Astrocyte (in vitro differentiated cells and primary cell): ENCODE results near the gene CHST11.

Source experiments
- EZH2 ChIP-seq: IDR thresholded peaks from 2 replicates; pipeline ENCODE4 v1.6.1; 2012; ENCODE audit warnings: mild to moderate bottlenecking, low read length, inconsistent platforms; ENCODE audit not compliant: insufficient read depth
- TF ChIP-seq, protein P1 (sequence below): IDR thresholded peaks from 2 replicates; pipeline ENCODE4 v1.5.1; 2011; ENCODE audit warnings: low read depth, mild to moderate bottlenecking, inconsistent platforms, low read length, moderate library complexity; ENCODE audit not compliant: insufficient read depth

DNA sequence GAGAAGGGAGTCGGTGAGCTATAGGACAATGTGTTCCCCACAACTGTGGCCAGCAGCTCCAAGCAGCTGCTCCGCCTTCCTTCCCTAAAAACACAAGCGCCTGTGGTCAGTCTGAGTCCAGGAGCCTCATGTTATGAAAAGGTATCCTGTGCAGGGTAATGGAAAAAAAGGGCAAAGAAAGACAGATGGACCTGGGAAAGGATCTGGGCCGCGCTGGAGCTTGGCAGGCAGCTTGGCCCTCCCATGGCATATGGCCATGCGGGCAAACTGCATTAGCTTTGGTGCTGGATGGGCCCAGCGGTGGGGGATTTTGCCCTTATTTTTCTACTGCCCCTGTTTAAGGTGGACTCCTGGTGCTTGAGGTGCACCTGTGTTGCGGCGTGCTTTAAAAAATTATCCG, 23.7 kb upstream of the CHST11 start:
- TF ChIP-seq, protein P1, sequence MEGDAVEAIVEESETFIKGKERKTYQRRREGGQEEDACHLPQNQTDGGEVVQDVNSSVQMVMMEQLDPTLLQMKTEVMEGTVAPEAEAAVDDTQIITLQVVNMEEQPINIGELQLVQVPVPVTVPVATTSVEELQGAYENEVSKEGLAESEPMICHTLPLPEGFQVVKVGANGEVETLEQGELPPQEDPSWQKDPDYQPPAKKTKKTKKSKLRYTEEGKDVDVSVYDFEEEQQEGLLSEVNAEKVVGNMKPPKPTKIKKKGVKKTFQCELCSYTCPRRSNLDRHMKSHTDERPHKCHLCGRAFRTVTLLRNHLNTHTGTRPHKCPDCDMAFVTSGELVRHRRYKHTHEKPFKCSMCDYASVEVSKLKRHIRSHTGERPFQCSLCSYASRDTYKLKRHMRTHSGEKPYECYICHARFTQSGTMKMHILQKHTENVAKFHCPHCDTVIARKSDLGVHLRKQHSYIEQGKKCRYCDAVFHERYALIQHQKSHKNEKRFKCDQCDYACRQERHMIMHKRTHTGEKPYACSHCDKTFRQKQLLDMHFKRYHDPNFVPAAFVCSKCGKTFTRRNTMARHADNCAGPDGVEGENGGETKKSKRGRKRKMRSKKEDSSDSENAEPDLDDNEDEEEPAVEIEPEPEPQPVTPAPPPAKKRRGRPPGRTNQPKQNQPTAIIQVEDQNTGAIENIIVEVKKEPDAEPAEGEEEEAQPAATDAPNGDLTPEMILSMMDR, result no peak
- no peak for TF ChIP-seq EZH2
